ENCODE measurements around the gene TPT1. TPM values are rescaled to one million over a fixed set of nuclear protein-coding genes. Genes with fewer than 3 reads are reported as not detected.

Gene TPT1
- total RNA-seq, 1 experiment from 2014 or later = 3,611 TPM

GRCh38 chr13:45341799-45342500 is 967 bp upstream of the TPT1 start:
- no peaks in the 10 kb centered on the region for H3K9me3 Mint-ChIP-seq (ENCODE audit: unreplicated experiment)

GRCh38 chr13:45340422-45341033 is 455 bp downstream of the TPT1 start:
- intact Hi-C loops (cut with micrococcal nuclease; ENCODE audit: unreplicated experiment) = loop anchor here (1.0 to 2.0 kb wide), 4 partner anchors 54 to 186 kb away; partner anchors contain the start of genes COG3 and SLC25A30
- BruUV-seq (replicated peaks) = TSS peak; percentile 33

More at GRCh38 chr13:45341799-45342500, 967 bp upstream of the TPT1 start:
- H3K27me3 ChIP-seq (replicated peaks; ENCODE audit: control insufficient read depth, insufficient read depth, low read length) = no peaks in the 10 kb centered on the region
- H3K4me1 Mint-ChIP-seq (ENCODE audit: low read depth, unreplicated experiment) = peaks cover 14% of the 10 kb centered on the region
- no peak for DNase-seq
- POLR2A ChIA-PET = interaction anchor here (0.6 to 2.6 kb wide), 14 partner anchors 9 to 422 kb away, joined by 3 to 26 read pairs (median 4); partner anchors contain the start of gene SLC25A30
- H3K27ac Mint-ChIP-seq (ENCODE audit: unreplicated experiment) = peak overlapping the region; percentile 98
- no peak for TF ChIP-seq CTCF (IDR thresholded peaks at IDR 0.05; ENCODE audit: insufficient read depth in 1 of 2, low read depth in 1 of 2, low read length in 1 of 2, severe bottlenecking in 1 of 2, unreplicated experiment in 1 of 2)
- peaks cover 14% of the 10 kb centered on the region for H3K36me3 ChIP-seq (ENCODE audit: control insufficient read depth, insufficient read depth, low read length)
- peaks cover 32% of the 10 kb centered on the region for H3K4me1 ChIP-seq
- TSS peak; percentile 81 for BruUV-seq (replicated peaks)
- no peaks in the 10 kb centered on the region for H3K9me3 ChIP-seq
- intact Hi-C loops (cut with micrococcal nuclease; ENCODE audit: unreplicated experiment) = loop anchor here (1.0 to 2.0 kb wide), 3 partner anchors 77 to 184 kb away; partner anchors contain the start of genes COG3 and SLC25A30
- H3K36me3 Mint-ChIP-seq (ENCODE audit: insufficient read depth, unreplicated experiment) = peaks cover 84% of the 10 kb centered on the region
- no peaks in the 10 kb centered on the region for H3K27me3 Mint-ChIP-seq (ENCODE audit: insufficient read depth, unreplicated experiment)
- CTCF ChIA-PET = interaction anchor here (1.2 to 1.5 kb wide), 4 partner anchors 21 to 180 kb away, joined by 3 to 14 read pairs (median 4); partner anchors contain the start of gene COG3
- H3K4me3 ChIP-seq (ENCODE audit: low read depth, low read length) = peak overlapping the region; percentile 74
- peak overlapping the region; percentile 94 for H3K4me3 Mint-ChIP-seq (ENCODE audit: unreplicated experiment)

More at GRCh38 chr13:45340422-45341033, 455 bp downstream of the TPT1 start:
- Histone ChIP-seq H3K36me3 (ENCODE audit: control insufficient read depth, insufficient read depth, low read length) (peaks cover 20% of the 10 kb centered on the region), H3K27me3 (replicated peaks; ENCODE audit: control insufficient read depth, insufficient read depth, low read length) (no peaks in the 10 kb centered on the region), H3K4me3 (ENCODE audit: low read depth, low read length) (peak overlapping the region; percentile 79), H3K4me1 (peaks cover 47% of the 10 kb centered on the region), H3K9me3 (no peaks in the 10 kb centered on the region)
- Mint-ChIP-seq H3K9me3 (ENCODE audit: unreplicated experiment) (no peaks in the 10 kb centered on the region), H3K36me3 (ENCODE audit: insufficient read depth, unreplicated experiment) (peaks cover 84% of the 10 kb centered on the region), H3K27me3 (ENCODE audit: insufficient read depth, unreplicated experiment) (no peaks in the 10 kb centered on the region), H3K27ac (ENCODE audit: unreplicated experiment) (peak overlapping the region; percentile 98), H3K4me1 (ENCODE audit: low read depth, unreplicated experiment) (peaks cover 27% of the 10 kb centered on the region), H3K4me3 (ENCODE audit: unreplicated experiment) (peak overlapping the region; percentile 94)
- ChIA-PET POLR2A (interaction anchor here (0.6 to 2.6 kb wide), 5 partner anchors 10 to 77 kb away, joined by 3 to 26 read pairs (median 12); partner anchors contain the start of gene SLC25A30), CTCF (interaction anchor here (0.6 to 1.4 kb wide), 5 partner anchors 9 to 181 kb away, joined by 3 to 6 read pairs (median 4); no protein-coding TSS in a partner anchor)
- peak; percentile 45 to 59 for TF ChIP-seq CTCF (IDR thresholded peaks at IDR 0.05; ENCODE audit: insufficient read depth in 1 of 2, low read depth in 1 of 2, low read length in 1 of 2, severe bottlenecking in 1 of 2, unreplicated experiment in 1 of 2)
- peak; percentile 90 to 92 for DNase-seq

Data from Caco-2 (cell line).